Vagina (tissue), 2 donors: Measurements from ENCODE around the gene STARD7. TPM values are rescaled to one million over a fixed set of nuclear protein-coding genes. Genes with fewer than 3 reads are reported as not detected.

ENCODE experiments used
- DNase-seq, 2 donors: peaks; one replicate each; pipeline ENCODE4 v3.0.0-alpha.2; 2017; ENCODE audit errors: extremely low spot score in 2 of 2
- H3K27ac ChIP-seq: fragments of 200-600 bp; sonication (generic); one replicate; pipeline ENCODE4 v1.5.1; 2019
- H3K27me3 ChIP-seq: fragments of 200-600 bp; sonication (generic); one replicate; pipeline ENCODE4 v1.5.1; 2019
- H3K36me3 ChIP-seq, 2 donors: fragments of 200-600 bp; sonication (generic); one replicate each; pipeline ENCODE4 v1.5.1; 2017 to 2019
- H3K4me1 ChIP-seq: fragments of 200-600 bp; sonication (generic); one replicate; pipeline ENCODE4 v1.5.1; 2019
- H3K4me3 ChIP-seq, 2 donors: fragments of 200-600 bp; sonication (generic); 1 replicate in 1 of 2; 2 replicates in 1 of 2; pipeline ENCODE4 v1.5.1; 2016 to 2019
- H3K9me3 ChIP-seq: fragments of 200-600 bp; sonication (generic); one replicate; pipeline ENCODE4 v1.5.1; 2019
- CTCF ChIP-seq, 3 experiments: fragments of 450-650 bp in 2 of 3; fragments of 200-600 bp in 1 of 3; sonication (generic) in 1 of 3; IDR thresholded peaks; one replicate each; pipeline ENCODE4 v1.5.1; 2017 to 2019; ENCODE audit warnings: antibody characterized with exemption in 3 of 3, mild to moderate bottlenecking in 2 of 3, moderate library complexity in 2 of 3
- POLR2A ChIP-seq, 2 donors: fragments of 450-650 bp; IDR thresholded peaks; one replicate each; pipeline ENCODE4 v1.6.1; 2017; ENCODE audit warnings: antibody characterized with exemption in 2 of 2, mild to moderate bottlenecking in 2 of 2, moderate library complexity in 2 of 2
- POLR2AphosphoS5 ChIP-seq, 2 donors: sonication (generic); formaldehyde crosslinking; IDR thresholded peaks; one replicate each; pipeline ENCODE4 v1.9.0; 2017; ENCODE audit warnings: antibody characterized with exemption in 2 of 2, mild to moderate bottlenecking in 2 of 2, low read depth in 1 of 2; ENCODE audit not compliant: insufficient read depth in 1 of 2
- intact Hi-C: fragments of 100-400 bp; cut with DNase I; formaldehyde crosslinking; loops from one replicate; pipeline ENCODE4 v1.15.1; 2023
- total RNA-seq: library from RNA; depleted of rRNA; stranded (reverse); fragments of >200 nt; gene quantifications from one replicate; pipeline ENCODE4 v1.2.3, GENCODE V29; 2016

The STARD7 gene
- total RNA-seq, 1 donor from 2014 or later = 69.5 TPM

- Histone ChIP-seq H3K9me3 (no peaks in the 10 kb centered on the region), H3K27me3 (no peaks in the 10 kb centered on the region), H3K27ac (no peak overlapping the region), H3K4me3 (no peak overlapping the region), H3K4me1 (no peaks in the 10 kb centered on the region), H3K36me3 (no peaks in the 10 kb centered on the region)
- intact Hi-C loops = no loop called here
- DNase-seq = no peak
- no peak for TF ChIP-seq POLR2AphosphoS5 (IDR thresholded peaks at IDR 0.05; ENCODE audit: insufficient read depth in 1 of 2, low read depth in 1 of 2)
- TF ChIP-seq POLR2A (IDR thresholded peaks at IDR 0.05) = no peak
- TF ChIP-seq CTCF (IDR thresholded peaks at IDR 0.05) = no peak
Observed at GRCh38 chr2:96150791-96151594, 57.6 kb downstream of the STARD7 start.

- DNase-seq = no peak
- H3K4me3 ChIP-seq = no peak overlapping the region
- H3K27me3 ChIP-seq = no peaks in the 10 kb centered on the region
- H3K9me3 ChIP-seq = no peaks in the 10 kb centered on the region
- no peak overlapping the region for H3K27ac ChIP-seq
- TF ChIP-seq POLR2A (IDR thresholded peaks at IDR 0.05) (no peak), CTCF (IDR thresholded peaks at IDR 0.05) (no peak), POLR2AphosphoS5 (IDR thresholded peaks at IDR 0.05; ENCODE audit: insufficient read depth in 1 of 2, low read depth in 1 of 2) (no peak)
- H3K36me3 ChIP-seq = no peaks in the 10 kb centered on the region
- intact Hi-C loops = no loop called here
- peaks cover 7% of the 10 kb centered on the region for H3K4me1 ChIP-seq
Observed at GRCh38 chr2:96150007-96150640, 58.5 kb downstream of the STARD7 start.

GRCh38 chr2:96148410-96149217 lies 60.0 kb downstream of the STARD7 start:
- no peaks in the 10 kb centered on the region for H3K27me3 ChIP-seq
- no peak overlapping the region for H3K27ac ChIP-seq
- intact Hi-C loops = no loop called here
- H3K36me3 ChIP-seq = no peaks in the 10 kb centered on the region
- H3K4me3 ChIP-seq = no peak overlapping the region
- H3K4me1 ChIP-seq = peaks cover 17% of the 10 kb centered on the region
- DNase-seq = no peak
- no peaks in the 10 kb centered on the region for H3K9me3 ChIP-seq
- TF ChIP-seq POLR2AphosphoS5 (IDR thresholded peaks at IDR 0.05; ENCODE audit: insufficient read depth in 1 of 2, low read depth in 1 of 2) (peak; percentile 42 to 73), POLR2A (IDR thresholded peaks at IDR 0.05) (no peak), CTCF (IDR thresholded peaks at IDR 0.05) (no peak)

- peaks cover 17% of the 10 kb centered on the region for H3K4me1 ChIP-seq
- TF ChIP-seq CTCF (IDR thresholded peaks at IDR 0.05) = no peak
- no peak for TF ChIP-seq POLR2A (IDR thresholded peaks at IDR 0.05)
- TF ChIP-seq POLR2AphosphoS5 (IDR thresholded peaks at IDR 0.05; ENCODE audit: insufficient read depth in 1 of 2, low read depth in 1 of 2) = no peak
- H3K36me3 ChIP-seq = no peaks in the 10 kb centered on the region
- no peak overlapping the region for H3K4me3 ChIP-seq
- intact Hi-C loops = no loop called here
- H3K27ac ChIP-seq = peak overlapping the region; percentile 44
- H3K27me3 ChIP-seq = no peaks in the 10 kb centered on the region
- H3K9me3 ChIP-seq = no peaks in the 10 kb centered on the region
- DNase-seq = no peak
Observed at GRCh38 chr2:96147593-96148201, 60.9 kb downstream of the STARD7 start.
